Keratinocyte (primary cell): Measurements from ENCODE around the gene GRWD1. TPM values are rescaled to one million over a fixed set of nuclear protein-coding genes. Genes with fewer than 3 reads are reported as not detected.

Experiments
- DNase-seq: peaks from one replicate; pipeline ENCODE4 v3.0.0-alpha.2; 2011; ENCODE audit warnings: low read depth, missing footprints, low spot score
- FAIRE-seq: peaks from 2 replicates; lab custom pipeline; 2011; peaks lifted over from hg19 to GRCh38; lab: Jason Lieb, UNC
- H2AFZ ChIP-seq: 2 replicates; pipeline ENCODE4 v1.6.0; 2012; ENCODE audit warnings: low read length, control low read depth, inconsistent platforms; ENCODE audit not compliant: control insufficient read depth
- H3K27ac ChIP-seq: 2 replicates; pipeline ENCODE4 v1.5.1; 2011; ENCODE audit warnings: low read length; ENCODE audit not compliant: control insufficient read depth, insufficient read depth
- H3K27me3 ChIP-seq: 3 replicates; pipeline ENCODE4 v1.6.0; 2011; ENCODE audit warnings: low read length; ENCODE audit not compliant: control insufficient read depth, insufficient read depth; ENCODE audit errors: extremely low read depth
- H3K36me3 ChIP-seq, 2 experiments: 2 replicates in 1 of 2; 3 replicates in 1 of 2; pipeline ENCODE4 v1.5.1; 2011; ENCODE audit warnings: low read length in 2 of 2, mild to moderate bottlenecking in 1 of 2; ENCODE audit not compliant: control insufficient read depth in 2 of 2, insufficient read depth in 2 of 2; ENCODE audit errors: extremely low read depth in 1 of 2
- H3K4me1 ChIP-seq: 3 replicates; pipeline ENCODE4 v1.5.1; 2011; ENCODE audit warnings: low read length; ENCODE audit not compliant: control insufficient read depth, insufficient read depth; ENCODE audit errors: extremely low read depth
- H3K4me2 ChIP-seq: 3 replicates; pipeline ENCODE4 v1.6.0; 2011; ENCODE audit warnings: low read depth, low read length; ENCODE audit not compliant: control insufficient read depth, insufficient read depth; ENCODE audit errors: extremely low read depth
- H3K4me3 ChIP-seq, 3 experiments: fragments of 200-600 bp in 1 of 3; sonication (generic) in 1 of 3; 2 replicates in 2 of 3; 3 replicates in 1 of 3; pipeline ENCODE4 v1.5.1; 2011 to 2016; ENCODE audit warnings: low read length in 3 of 3, mild to moderate bottlenecking in 3 of 3, control low read depth in 2 of 3, inconsistent platforms in 1 of 3, low read depth in 1 of 3, mixed read lengths in 1 of 3, mixed run types in 1 of 3, moderate library complexity in 1 of 3; ENCODE audit not compliant: control insufficient read depth in 2 of 3, insufficient read depth in 2 of 3; ENCODE audit errors: extremely low read depth in 1 of 3
- H3K79me2 ChIP-seq: 2 replicates; pipeline ENCODE4 v1.6.0; 2012; ENCODE audit warnings: low read length; ENCODE audit not compliant: control insufficient read depth, insufficient read depth
- H3K9ac ChIP-seq: 3 replicates; pipeline ENCODE4 v1.6.0; 2011; ENCODE audit warnings: low read length; ENCODE audit not compliant: control insufficient read depth, insufficient read depth; ENCODE audit errors: extremely low read depth
- H3K9me1 ChIP-seq: 3 replicates; pipeline ENCODE4 v1.6.0; 2011; ENCODE audit warnings: low read length; ENCODE audit not compliant: control insufficient read depth, insufficient read depth; ENCODE audit errors: extremely low read depth
- H3K9me3 ChIP-seq: 2 replicates; pipeline ENCODE4 v1.5.1; 2012; ENCODE audit warnings: low read depth, low read length; ENCODE audit not compliant: control insufficient read depth
- H4K20me1 ChIP-seq: 3 replicates; pipeline ENCODE4 v1.6.0; 2011; ENCODE audit warnings: low read length; ENCODE audit not compliant: control insufficient read depth, insufficient read depth; ENCODE audit errors: extremely low read depth
- CTCF ChIP-seq, 3 experiments: IDR thresholded peaks in 1 of 3; conservative IDR thresholded peaks in 1 of 3; optimal IDR thresholded peaks in 1 of 3; 2 replicates in 2 of 3; 3 replicates in 1 of 3; pipeline versions ENCODE3 to v1.5.1; 2011; ENCODE audit warnings: low read length in 3 of 3, mild to moderate bottlenecking in 3 of 3, moderate library complexity in 2 of 3, control low read depth in 1 of 3, inconsistent platforms in 1 of 3; ENCODE audit not compliant: insufficient read depth in 2 of 3; ENCODE audit errors: extremely low read depth in 1 of 3
- EZH2 ChIP-seq: IDR thresholded peaks from one replicate; pipeline ENCODE4 v1.6.1; 2012; ENCODE audit warnings: inconsistent platforms, mild to moderate bottlenecking, low read length, moderate library complexity
- dilution Hi-C: fragments of 300-500 bp; cut with MboI; formaldehyde crosslinking; loops from one replicate; pipeline ENCODE4 v1.7.0; 2020; ENCODE audit warnings: low sequenced_read_pairs; ENCODE audit not compliant: extremely low pct_ligation_motif_present
- polyA plus RNA-seq, 5 experiments: library from polyadenylated mRNA; depleted of rRNA in 3 of 5; stranded (reverse) in 3 of 5; stranded (forward) in 1 of 5; unstranded in 1 of 5; fragments of >200 nt; gene quantifications; 1 replicate in 1 of 5; 2 replicates in 3 of 5; 3 replicates in 1 of 5; pipeline versions ENCODE4 v1.2.1 to v1.2.3, GENCODE V29; 2011 to 2012; ENCODE audit warnings: missing spikeins in 2 of 5, low read depth in 1 of 5, low replicate concordance in 1 of 5

Gene GRWD1
- polyA plus RNA-seq, 1 donor (not counting 4 experiments of a cell fraction or from before 2014, with no cell fraction given) = 26.1 TPM

DNA sequence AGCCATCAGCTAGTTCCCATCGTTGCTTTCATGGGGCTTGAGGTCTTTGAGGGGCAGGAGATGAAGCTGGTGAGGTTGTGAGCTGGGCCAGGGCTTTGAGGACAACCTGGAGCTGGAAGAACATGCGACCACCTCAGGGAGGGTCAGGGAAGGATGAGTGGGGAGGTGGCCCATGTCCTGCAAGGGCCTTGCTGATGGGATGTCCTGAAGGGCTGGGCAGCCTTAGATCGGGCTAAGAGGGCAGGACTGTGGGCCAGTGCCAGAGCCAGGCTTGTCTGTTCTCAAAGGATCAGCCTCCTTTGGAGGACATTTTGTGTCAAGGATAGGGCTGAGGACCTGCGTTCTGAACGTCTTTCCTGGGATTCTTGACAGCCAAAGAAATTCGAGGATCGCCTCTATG lies 33.9 kb downstream of the GRWD1 start:
- Histone ChIP-seq H3K4me1 (peaks cover 21% of the 10 kb centered on the region), H3K9me3 (no peaks in the 10 kb centered on the region), H3K36me3 (peaks cover 25 to 32% of the 10 kb centered on the region in 2 experiments), H3K27ac (no peak overlapping the region), H2AFZ (no peak overlapping the region), H3K27me3 (no peaks in the 10 kb centered on the region), H4K20me1 (no peaks in the 10 kb centered on the region), H3K9ac (no peak overlapping the region), H3K4me3 (peak overlapping the region in 1 of 3 experiments; percentile 59), H3K9me1 (no peaks in the 10 kb centered on the region), H3K79me2 (no peaks in the 10 kb centered on the region), H3K4me2 (peak overlapping the region; percentile 81)
- dilution Hi-C loops = no loop called here
- no peak for TF ChIP-seq EZH2
- TF ChIP-seq CTCF (optimal IDR thresholded peaks at IDR 0.05 in 1 of 3, IDR thresholded peaks at IDR 0.05 in 1 of 3, conservative IDR thresholded peaks at IDR 0.05 in 1 of 3; ENCODE audit: extremely low read depth in 1 of 3, insufficient read depth in 2 of 3, low read length in 3 of 3) = no peak
- FAIRE-seq = no peak
- no peak for DNase-seq

DNA sequence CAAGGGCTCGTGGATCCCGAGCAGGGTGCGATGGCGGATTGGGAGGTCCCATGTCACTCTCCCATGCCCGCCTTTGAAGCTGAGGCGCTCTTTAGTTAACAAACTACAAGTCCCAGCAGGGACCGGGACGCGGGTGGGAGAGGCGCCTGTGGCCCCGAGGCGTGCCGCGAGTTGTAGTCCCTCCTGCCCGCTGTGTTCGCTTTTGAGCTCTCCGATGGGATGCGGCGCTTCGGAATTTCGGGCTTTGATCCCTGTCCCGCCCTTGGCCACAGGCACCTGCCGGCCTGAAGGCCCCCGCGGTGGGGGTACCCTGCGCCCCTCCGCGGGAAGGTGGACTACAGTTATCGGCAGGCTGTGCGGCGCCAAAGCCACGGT lies 34.4 kb downstream of the GRWD1 start:
- Histone ChIP-seq H2AFZ (no peak overlapping the region), H3K36me3 (peaks cover 20 to 27% of the 10 kb centered on the region in 2 experiments), H3K9ac (peak overlapping the region; percentile 52), H4K20me1 (no peaks in the 10 kb centered on the region), H3K4me2 (peak overlapping the region; percentile 81), H3K79me2 (no peaks in the 10 kb centered on the region), H3K27me3 (no peaks in the 10 kb centered on the region), H3K9me1 (no peaks in the 10 kb centered on the region), H3K4me3 (peak overlapping the region in 2 of 3 experiments; percentile 25 to 59), H3K4me1 (peaks cover 21% of the 10 kb centered on the region), H3K9me3 (no peaks in the 10 kb centered on the region), H3K27ac (no peak overlapping the region)
- dilution Hi-C loops = no loop called here
- DNase-seq (no peak), FAIRE-seq (no peak)
- TF ChIP-seq CTCF (optimal IDR thresholded peaks at IDR 0.05 in 1 of 3, IDR thresholded peaks at IDR 0.05 in 1 of 3, conservative IDR thresholded peaks at IDR 0.05 in 1 of 3; ENCODE audit: extremely low read depth in 1 of 3, insufficient read depth in 2 of 3, low read length in 3 of 3) = no peak
- no peak for TF ChIP-seq EZH2
